ENCODE measurements around the gene PMEL. TPM values are rescaled to one million over a fixed set of nuclear protein-coding genes. Genes with fewer than 3 reads are reported as not detected.

The PMEL gene
- total and polyA plus RNA-seq, 4 donors: 1.1 to 4.5 (median 2.4) TPM

GRCh38 chr12:55972911-55973598 lies 7.2 kb upstream of the PMEL start:
- peaks cover 0 to 4% (median 0%) of the 10 kb centered on the region in 4 donors for H3K36me3 ChIP-seq (ENCODE audit: control insufficient read depth in 4 of 4, insufficient read depth in 3 of 4, low read depth in 1 of 4, low read length in 3 of 4)
- peaks cover 7 to 30% (median 21%) of the 10 kb centered on the region in 4 donors for H3K4me1 ChIP-seq (ENCODE audit: control insufficient read depth in 4 of 4, insufficient read depth in 4 of 4, low read length in 3 of 4)
- peak overlapping the region; percentile 91 for H3K9ac ChIP-seq (ENCODE audit: low read depth in 1 of 2, low read length in 2 of 2)
- DNase-seq (ENCODE audit: low spot score): peak; percentile 56
- under 1% methylated on average over 18 of the region's 18 CpGs for WGBS
- H3K27me3 ChIP-seq (ENCODE audit: control insufficient read depth in 4 of 4, insufficient read depth in 4 of 4, low read length in 3 of 4): no peaks in the 10 kb centered on the region
- H3K4me3 ChIP-seq (ENCODE audit: low read depth in 1 of 3, low read length in 3 of 3): peak overlapping the region; percentile 60 to 88 (median 79)
- TF ChIP-seq MAX (IDR thresholded peaks at IDR 0.05) (peak; percentile 32), FOXA1 (IDR thresholded peaks at IDR 0.05) (peak; percentile 59), RAD21 (IDR thresholded peaks at IDR 0.05) (peak; percentile 15 to 29), HNF4G (IDR thresholded peaks at IDR 0.05) (no peak), SP1 (IDR thresholded peaks at IDR 0.05) (no peak), REST (IDR thresholded peaks at IDR 0.05) (peak; percentile 78), EGR1 (IDR thresholded peaks at IDR 0.05; ENCODE audit: low read depth in 2 of 2) (no peak), YY1 (IDR thresholded peaks at IDR 0.05) (no peak), JUND (IDR thresholded peaks at IDR 0.05) (no peak), CTCF (IDR thresholded peaks at IDR 0.05; ENCODE audit: low read depth, low read length, missing input control) (no peak), TAF1 (conservative IDR thresholded peaks at IDR 0.05) (peak; percentile 31), GABPA (IDR thresholded peaks at IDR 0.05 in 1 of 2, conservative IDR thresholded peaks at IDR 0.05 in 1 of 2) (no peak), RXRA (IDR thresholded peaks at IDR 0.05) (no peak), ATF3 (IDR thresholded peaks at IDR 0.05) (no peak), ZBTB33 (IDR thresholded peaks at IDR 0.05) (no peak), FOXA2 (IDR thresholded peaks at IDR 0.05) (no peak)
- peak overlapping the region; percentile 88 to 93 for H3K27ac ChIP-seq (ENCODE audit: low read depth in 1 of 2, low read length in 2 of 2)
- no peaks in the 10 kb centered on the region for H3K9me3 ChIP-seq (ENCODE audit: control insufficient read depth in 4 of 4, low read length in 3 of 4)

All from liver (tissue), 9 donors.